ENCODE results near the gene PHGDH. TPM values are rescaled to one million over a fixed set of nuclear protein-coding genes. Genes with fewer than 3 reads are reported as not detected.

PHGDH gene
- total RNA-seq, 2 experiments from 2014 or later = 307 to 322 TPM

GRCh38 chr1:119772298-119772697 is 60.6 kb downstream of the PHGDH start:
- Mint-ChIP-seq H3K9me3 (no peaks in the 10 kb centered on the region), H3K27me3 (peaks cover 7% of the 10 kb centered on the region), H3K4me1 (ENCODE audit: low read depth) (peaks cover under 1% of the 10 kb centered on the region), H3K4me3 (no peak overlapping the region), H3K27ac (no peak overlapping the region), H3K36me3 (ENCODE audit: low read depth) (no peaks in the 10 kb centered on the region)
- ATAC-seq (no peak), DNase-seq (no peak)
- no peak for TF ChIP-seq CTCF (IDR thresholded peaks at IDR 0.05)
- POLR2A ChIA-PET = no interaction called here
- intact Hi-C loops (cut with micrococcal nuclease) = no loop called here
- CTCF ChIA-PET = interaction anchor here (1.5 kb wide), 1 partner anchor 37 kb away, joined by 5 read pairs; no protein-coding TSS in a partner anchor

GRCh38 chr1:119773711-119774241 is 62.0 kb downstream of the PHGDH start:
- Mint-ChIP-seq H3K36me3 (ENCODE audit: low read depth) (no peaks in the 10 kb centered on the region), H3K27ac (no peak overlapping the region), H3K4me1 (ENCODE audit: low read depth) (no peaks in the 10 kb centered on the region), H3K9me3 (no peaks in the 10 kb centered on the region), H3K4me3 (no peak overlapping the region), H3K27me3 (peaks cover 4% of the 10 kb centered on the region)
- DNase-seq (no peak), ATAC-seq (no peak)
- intact Hi-C loops (cut with micrococcal nuclease) = no loop called here
- ChIA-PET CTCF (interaction anchor here (1.3 kb wide), 2 partner anchors 29 to 35 kb away, joined by 3 to 4 read pairs; no protein-coding TSS in a partner anchor), POLR2A (no interaction called here)
- TF ChIP-seq CTCF (IDR thresholded peaks at IDR 0.05) = no peak

- Mint-ChIP-seq H3K9me3 (no peaks in the 10 kb centered on the region), H3K27ac (no peak overlapping the region), H3K4me3 (no peak overlapping the region), H3K27me3 (peaks cover 4% of the 10 kb centered on the region), H3K36me3 (ENCODE audit: low read depth) (no peaks in the 10 kb centered on the region), H3K4me1 (ENCODE audit: low read depth) (no peaks in the 10 kb centered on the region)
- DNase-seq = no peak
- CTCF ChIA-PET = interaction anchor here (1.3 kb wide), 2 partner anchors 30 to 34 kb away, joined by 3 to 4 read pairs; no protein-coding TSS in a partner anchor
- no peak for TF ChIP-seq CTCF (IDR thresholded peaks at IDR 0.05)
- POLR2A ChIA-PET = no interaction called here
- intact Hi-C loops (cut with micrococcal nuclease) = no loop called here
- no peak for ATAC-seq
Observed at GRCh38 chr1:119774746-119775490, 63.2 kb downstream of the PHGDH start.

GRCh38 chr1:119778359-119778758 is 66.6 kb downstream of the PHGDH start:
- H3K27me3 Mint-ChIP-seq = peaks cover 6% of the 10 kb centered on the region
- CTCF ChIA-PET = no interaction called here
- no peak for DNase-seq

More at GRCh38 chr1:119778359-119778758, 66.6 kb downstream of the PHGDH start:
- H3K4me1 Mint-ChIP-seq (ENCODE audit: low read depth) = peaks cover 2% of the 10 kb centered on the region
- POLR2A ChIA-PET = no interaction called here
- H3K9me3 Mint-ChIP-seq = no peaks in the 10 kb centered on the region
- no peak overlapping the region for H3K4me3 Mint-ChIP-seq
- intact Hi-C loops (cut with micrococcal nuclease) = no loop called here
- no peak overlapping the region for H3K27ac Mint-ChIP-seq
- H3K36me3 Mint-ChIP-seq (ENCODE audit: low read depth) = no peaks in the 10 kb centered on the region
- no peak for TF ChIP-seq CTCF (IDR thresholded peaks at IDR 0.05)
- no peak for ATAC-seq
